Iris pigment epithelial cell (primary cell): ENCODE data around the gene SLC5A6.

Experiments used
- DNase-seq: peaks from one replicate; pipeline ENCODE4 v3.0.0-alpha.2; 2011; ENCODE audit warnings: low read depth

SLC5A6 gene

GRCh38 chr2:27211943-27212625, at the start of gene SLC5A6, which contains the start of gene ATRAID:
Gene SLC5A6, minus strand, starts transcription at chr2:27212268. Its CDS starts 4,618 bp downstream, at chr2:27207650.
Gene ATRAID, plus strand, starts transcription at chr2:27212041. Its CDS starts 328 bp downstream, at chr2:27212369.
- peak; percentile 91 for DNase-seq

GRCh38 chr2:27261241-27261925, 49.3 kb upstream of the SLC5A6 start:
- DNase-seq, result no peak

DNA sequence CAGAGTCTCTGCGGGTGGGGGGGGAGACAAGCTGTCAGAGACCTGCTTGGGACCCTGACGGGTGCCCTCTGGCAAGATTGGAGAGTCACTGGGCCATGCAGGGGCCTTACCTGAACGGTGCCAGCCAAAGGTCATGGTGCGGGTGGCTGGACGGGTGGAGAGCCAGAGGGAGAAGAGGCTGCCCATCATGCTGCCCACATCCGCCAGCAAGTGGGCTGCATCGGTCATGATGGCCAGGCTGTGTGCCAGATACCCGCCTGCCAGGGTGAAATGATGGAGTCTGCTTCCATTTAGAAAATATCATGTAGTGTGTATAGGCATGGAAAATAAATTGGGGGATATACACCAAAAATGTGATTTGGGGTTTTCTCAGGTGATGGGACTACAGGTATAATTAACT, 46.0 kb upstream of the SLC5A6 start:
- no peak for DNase-seq

GRCh38 chr2:27256855-27257454, 44.9 kb upstream of the SLC5A6 start:
- no peak for DNase-seq

GRCh38 chr2:27255660-27256059, 43.6 kb upstream of the SLC5A6 start:
- peak; percentile 44 for DNase-seq

GRCh38 chr2:27255187-27255586, 43.1 kb upstream of the SLC5A6 start:
- DNase-seq, result no peak

DNA sequence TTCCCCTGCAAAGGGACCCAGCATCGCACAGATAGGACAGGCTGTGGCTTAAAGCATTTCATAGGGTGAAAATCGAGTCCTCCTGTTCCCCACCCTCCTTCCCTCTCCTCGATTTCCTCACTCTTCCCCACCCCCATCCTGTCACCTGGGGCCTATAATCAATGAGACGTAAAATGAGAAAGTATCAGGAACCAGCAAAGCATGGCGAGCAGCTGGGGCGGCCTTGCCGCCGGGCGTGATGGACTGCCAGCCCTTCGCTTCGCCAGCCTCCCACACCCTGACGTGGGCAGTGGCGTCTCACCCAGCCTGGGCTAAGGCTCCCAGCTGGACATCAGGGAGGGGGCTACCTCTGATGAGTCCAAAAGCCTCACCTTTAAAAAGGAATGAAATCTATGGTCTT, 39.7 kb upstream of the SLC5A6 start:
- no peak for DNase-seq

GRCh38 chr2:27250652-27251379, 38.7 kb upstream of the SLC5A6 start:
- no peak for DNase-seq

GRCh38 chr2:27249891-27250651, 38.0 kb upstream of the SLC5A6 start:
- peak; percentile 41 for DNase-seq

DNA sequence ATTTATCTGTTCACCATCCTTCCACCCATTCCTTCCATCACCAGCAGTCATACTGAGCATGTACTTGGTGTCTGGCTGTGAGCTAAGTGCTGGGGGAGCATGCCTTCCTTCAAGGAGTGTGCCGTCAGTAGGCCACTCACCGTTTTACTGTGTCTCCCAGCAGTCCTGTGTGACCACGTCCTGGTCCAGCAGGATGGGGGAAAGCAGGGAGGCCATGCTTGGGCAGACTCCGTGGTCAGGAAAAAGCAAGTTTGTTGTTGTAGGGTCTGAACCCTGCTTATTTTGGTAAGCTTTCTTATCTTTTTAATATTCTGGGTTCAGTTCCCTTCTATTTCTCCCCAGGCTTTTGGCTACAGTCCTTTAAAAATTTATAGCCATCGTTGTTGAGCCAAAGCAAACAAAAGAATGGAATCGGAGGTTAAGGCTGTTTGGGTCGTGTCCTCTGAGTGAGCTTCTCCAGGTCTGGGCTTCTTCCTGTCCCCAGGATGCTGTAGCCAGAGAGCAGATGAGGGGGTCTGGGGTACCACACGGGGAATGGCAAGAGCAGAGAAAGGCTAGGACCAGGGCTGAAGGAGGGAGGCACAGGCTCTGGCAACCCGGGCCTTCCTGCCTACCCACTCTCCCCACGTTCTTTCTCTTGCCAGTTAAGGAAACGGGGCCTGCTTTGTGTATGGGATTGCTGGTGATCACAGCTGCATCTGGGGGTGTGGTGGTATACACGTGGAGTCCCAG, 37.3 kb upstream of the SLC5A6 start:
- no peak for DNase-seq

- no peak for DNase-seq
Measured at GRCh38 chr2:27247893-27248292, 35.8 kb upstream of the SLC5A6 start.

DNA sequence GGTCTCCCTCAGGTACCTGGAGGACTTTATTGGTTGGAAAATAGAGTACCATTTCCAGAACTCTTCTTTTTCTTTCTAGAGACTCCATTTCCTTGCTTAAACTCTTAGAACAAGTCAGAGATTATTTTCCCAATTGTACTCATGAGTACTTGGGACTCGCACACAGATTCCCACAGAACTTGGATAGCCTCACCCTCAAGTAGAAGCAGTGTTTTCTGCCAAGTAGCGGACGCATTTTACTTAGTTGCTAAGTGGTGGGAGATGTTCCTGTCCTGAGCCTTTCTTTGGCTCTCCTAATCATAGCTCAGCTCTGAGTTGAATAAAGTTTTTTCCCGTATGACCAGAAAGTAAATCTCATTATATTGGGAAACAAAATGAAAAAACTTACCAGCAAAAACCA, 33.6 kb upstream of the SLC5A6 start:
- DNase-seq, result no peak

- no peak for DNase-seq
Measured at GRCh38 chr2:27245116-27245515, 33.0 kb upstream of the SLC5A6 start.

- no peak for DNase-seq
Measured at GRCh38 chr2:27243391-27244130, 31.5 kb upstream of the SLC5A6 start.

DNA sequence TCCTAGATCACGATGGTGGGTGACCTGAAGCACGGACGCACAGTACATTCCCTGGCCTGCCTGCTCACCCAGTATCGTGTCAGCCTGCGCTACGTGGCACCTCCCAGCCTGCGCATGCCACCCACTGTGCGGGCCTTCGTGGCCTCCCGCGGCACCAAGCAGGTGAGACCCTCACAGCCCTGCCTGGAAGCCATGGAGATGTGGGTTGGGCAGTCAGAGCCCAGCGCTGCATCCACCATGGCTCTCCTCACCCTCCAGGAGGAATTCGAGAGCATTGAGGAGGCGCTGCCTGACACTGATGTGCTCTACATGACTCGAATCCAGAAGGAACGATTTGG, 30.5 kb upstream of the SLC5A6 start:
- no peak for DNase-seq

DNA sequence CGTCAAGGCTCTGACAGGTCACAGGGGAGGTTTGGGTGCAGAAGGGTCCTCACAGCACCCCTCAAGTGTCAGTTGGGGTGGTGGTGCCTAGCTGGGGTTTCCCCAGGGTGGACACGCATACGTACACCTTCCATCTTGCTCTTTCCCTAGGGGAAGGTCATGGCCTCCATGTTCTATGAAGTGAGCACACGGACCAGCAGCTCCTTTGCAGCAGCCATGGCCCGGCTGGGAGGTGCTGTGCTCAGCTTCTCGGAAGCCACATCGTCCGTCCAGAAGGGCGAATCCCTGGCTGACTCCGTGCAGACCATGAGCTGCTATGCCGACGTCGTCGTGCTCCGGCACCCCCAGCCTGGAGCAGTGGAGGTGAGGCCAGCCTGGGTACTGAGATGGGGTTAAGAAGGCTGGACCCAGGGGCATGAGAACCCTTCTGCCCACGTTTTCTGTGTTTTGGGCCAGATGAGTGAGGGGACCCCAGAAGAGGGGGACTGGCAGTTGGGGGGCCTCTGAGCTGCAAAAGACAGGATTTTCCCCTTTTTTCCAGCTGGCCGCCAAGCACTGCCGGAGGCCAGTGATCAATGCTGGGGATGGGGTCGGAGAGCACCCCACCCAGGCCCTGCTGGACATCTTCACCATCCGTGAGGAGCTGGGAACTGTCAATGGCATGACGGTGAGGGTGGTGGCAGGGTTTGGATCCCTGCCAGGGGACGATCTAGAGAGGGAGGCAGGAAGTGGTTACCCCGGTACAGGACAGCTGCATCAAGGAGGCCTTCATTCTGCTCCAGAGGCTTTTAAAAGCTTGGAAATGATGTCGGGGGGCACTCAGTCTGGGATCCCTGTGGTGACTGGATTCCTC, 29.9 kb upstream of the SLC5A6 start:
- DNase-seq, result no peak

- DNase-seq, result no peak
Measured at GRCh38 chr2:27240406-27240805, 28.3 kb upstream of the SLC5A6 start.

- DNase-seq, result no peak
Measured at GRCh38 chr2:27238976-27239375, 26.9 kb upstream of the SLC5A6 start.

GRCh38 chr2:27237341-27237945, 25.4 kb upstream of the SLC5A6 start:
- DNase-seq, result no peak
